ENCODE measurements around the gene BSDC1. TPM values are rescaled to one million over a fixed set of nuclear protein-coding genes. Genes with fewer than 3 reads are reported as not detected.
A peak's percentile ranks its signal among the peaks of the same experiment; 100 is the strongest.

BSDC1 gene
- total and polyA plus RNA-seq, 2 of the 13 experiments (the other 11 are each of a cell fraction or from before 2014, with no cell fraction given) = 40.3 to 64.2 TPM

DNA sequence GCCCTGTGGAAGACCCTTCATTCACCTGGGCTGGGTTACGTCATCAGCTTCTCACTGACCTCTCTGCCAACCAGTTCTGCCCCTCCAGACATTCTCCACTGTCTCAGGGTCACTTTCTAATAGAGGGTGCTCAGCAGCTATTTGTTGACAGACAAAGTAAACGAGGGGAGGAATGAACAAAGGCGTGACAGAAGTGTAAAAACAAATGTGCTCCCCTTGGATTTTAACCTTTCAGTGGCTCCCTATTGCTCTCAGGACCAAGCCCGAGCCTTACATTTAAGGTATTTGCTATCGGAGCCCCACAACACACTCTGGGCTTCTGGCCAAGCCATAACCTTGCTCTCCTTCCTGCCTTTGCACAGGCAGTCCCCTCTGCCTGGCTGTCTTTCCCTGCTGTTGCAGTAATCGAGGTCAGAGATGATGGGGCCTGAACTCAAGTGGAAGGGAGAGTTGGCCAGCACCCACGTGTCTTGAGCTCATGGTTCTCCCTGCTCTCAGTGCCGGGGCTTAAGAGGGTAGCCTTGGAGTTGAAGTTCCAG is 48.9 kb downstream of the BSDC1 start (continued):
- TF ChIP-seq TCF7L2 (IDR thresholded peaks at IDR 0.05; ENCODE audit: low read depth, low read length) (no peak), ZNF790 (CRISPR knock-in tag; IDR thresholded peaks at IDR 0.05; ENCODE audit: borderline replicate concordance) (no peak), KDM1A (CRISPR knock-in tag; IDR thresholded peaks at IDR 0.05) (no peak), SKIL (CRISPR knock-in tag; IDR thresholded peaks at IDR 0.05; ENCODE audit: borderline replicate concordance) (peak; percentile 73; the same call in 1 of the 2 replicates), SIX4 (CRISPR knock-in tag; IDR thresholded peaks at IDR 0.05) (no peak), ZNF235 (CRISPR knock-in tag; IDR thresholded peaks at IDR 0.05; ENCODE audit: borderline replicate concordance) (no peak), ZNF362 (CRISPR knock-in tag; IDR thresholded peaks at IDR 0.05; ENCODE audit: borderline replicate concordance) (no peak), ZNF282 (IDR thresholded peaks at IDR 0.05; ENCODE audit: partially characterized antibody) (no peak), CBX2 (IDR thresholded peaks at IDR 0.05; ENCODE audit: low read depth, low read length) (no peak), CBX2 (CRISPR knock-in tag; IDR thresholded peaks at IDR 0.05; ENCODE audit: low read depth) (no peak), AGO1 (IDR thresholded peaks at IDR 0.05; ENCODE audit: low read depth, low read length, poor library complexity, severe bottlenecking) (no peak), RFX3 (CRISPR knock-in tag; IDR thresholded peaks at IDR 0.05) (no peak), IKZF1 (IDR thresholded peaks at IDR 0.05) (no peak), MEIS2 (CRISPR knock-in tag; IDR thresholded peaks at IDR 0.05) (no peak), SP1 (IDR thresholded peaks at IDR 0.05) (no peak), SP1 (CRISPR knock-in tag; IDR thresholded peaks at IDR 0.05) (no peak), SRY (CRISPR knock-in tag; IDR thresholded peaks at IDR 0.05) (no peak), NFYB (CRISPR knock-in tag; IDR thresholded peaks at IDR 0.05) (no peak), MLX (CRISPR knock-in tag; IDR thresholded peaks at IDR 0.05) (no peak), HNF4G (IDR thresholded peaks at IDR 0.05; ENCODE audit: borderline replicate concordance, low read depth, low read length) (no peak), HNF4G (CRISPR knock-in tag; IDR thresholded peaks at IDR 0.05; ENCODE audit: borderline replicate concordance, low read depth) (no peak), ZFP41 (CRISPR knock-in tag; IDR thresholded peaks at IDR 0.05; ENCODE audit: borderline replicate concordance) (no peak), MYC (CRISPR knock-in tag; IDR thresholded peaks at IDR 0.05; ENCODE audit: borderline replicate concordance) (peak; percentile 55; the same call in 1 of the 2 replicates), ZMYM4 (CRISPR knock-in tag; IDR thresholded peaks at IDR 0.05) (no peak), FOXJ3 (CRISPR knock-in tag; IDR thresholded peaks at IDR 0.05; ENCODE audit: borderline replicate concordance) (peak; percentile 47; the same call in 1 of the 2 replicates), MED13 (CRISPR knock-in tag; IDR thresholded peaks at IDR 0.05) (no peak)
- TF ChIP-seq, protein P1, sequence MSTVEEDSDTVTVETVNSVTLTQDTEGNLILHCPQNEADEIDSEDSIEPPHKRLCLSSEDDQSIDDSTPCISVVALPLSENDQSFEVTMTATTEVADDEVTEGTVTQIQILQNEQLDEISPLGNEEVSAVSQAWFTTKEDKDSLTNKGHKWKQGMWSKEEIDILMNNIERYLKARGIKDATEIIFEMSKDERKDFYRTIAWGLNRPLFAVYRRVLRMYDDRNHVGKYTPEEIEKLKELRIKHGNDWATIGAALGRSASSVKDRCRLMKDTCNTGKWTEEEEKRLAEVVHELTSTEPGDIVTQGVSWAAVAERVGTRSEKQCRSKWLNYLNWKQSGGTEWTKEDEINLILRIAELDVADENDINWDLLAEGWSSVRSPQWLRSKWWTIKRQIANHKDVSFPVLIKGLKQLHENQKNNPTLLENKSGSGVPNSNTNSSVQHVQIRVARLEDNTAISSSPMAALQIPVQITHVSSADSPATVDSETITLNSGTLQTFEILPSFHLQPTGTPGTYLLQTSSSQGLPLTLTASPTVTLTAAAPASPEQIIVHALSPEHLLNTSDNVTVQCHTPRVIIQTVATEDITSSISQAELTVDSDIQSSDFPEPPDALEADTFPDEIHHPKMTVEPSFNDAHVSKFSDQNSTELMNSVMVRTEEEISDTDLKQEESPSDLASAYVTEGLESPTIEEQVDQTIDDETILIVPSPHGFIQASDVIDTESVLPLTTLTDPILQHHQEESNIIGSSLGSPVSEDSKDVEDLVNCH (CRISPR knock-in tag; IDR thresholded peaks at IDR 0.05) = no peak

Data from HepG2 (cell line).